GM12892 (cell line): ENCODE data around the gene RNF17.
"Not testable (repeated sequence)": the region's sequence is repeated elsewhere in the genome, so short reads cannot be mapped to it uniquely, and the experiment has no call there.

Experiments used
- DNase-seq: peaks from one replicate; pipeline ENCODE4 v3.0.0; 2011; ENCODE audit not compliant: insufficient read length
- FAIRE-seq: peaks from 2 replicates; lab custom pipeline; 2011; peaks lifted over from hg19 to GRCh38; lab: Jason Lieb, UNC
- POLR2A ChIP-seq: IDR thresholded peaks from 2 replicates; pipeline ENCODE4 v1.6.1; 2011; ENCODE audit warnings: low read depth, low read length, control low read depth
- POLR2AphosphoS5 ChIP-seq: IDR thresholded peaks from 2 replicates; pipeline ENCODE4 v1.6.1; 2011; ENCODE audit warnings: low read depth, low read length, control low read depth
- TAF1 ChIP-seq: IDR thresholded peaks from 2 replicates; pipeline ENCODE4 v1.6.1; 2011; ENCODE audit warnings: low read depth, mild to moderate bottlenecking, control low read depth, low read length, borderline replicate concordance

RNF17 gene

DNA sequence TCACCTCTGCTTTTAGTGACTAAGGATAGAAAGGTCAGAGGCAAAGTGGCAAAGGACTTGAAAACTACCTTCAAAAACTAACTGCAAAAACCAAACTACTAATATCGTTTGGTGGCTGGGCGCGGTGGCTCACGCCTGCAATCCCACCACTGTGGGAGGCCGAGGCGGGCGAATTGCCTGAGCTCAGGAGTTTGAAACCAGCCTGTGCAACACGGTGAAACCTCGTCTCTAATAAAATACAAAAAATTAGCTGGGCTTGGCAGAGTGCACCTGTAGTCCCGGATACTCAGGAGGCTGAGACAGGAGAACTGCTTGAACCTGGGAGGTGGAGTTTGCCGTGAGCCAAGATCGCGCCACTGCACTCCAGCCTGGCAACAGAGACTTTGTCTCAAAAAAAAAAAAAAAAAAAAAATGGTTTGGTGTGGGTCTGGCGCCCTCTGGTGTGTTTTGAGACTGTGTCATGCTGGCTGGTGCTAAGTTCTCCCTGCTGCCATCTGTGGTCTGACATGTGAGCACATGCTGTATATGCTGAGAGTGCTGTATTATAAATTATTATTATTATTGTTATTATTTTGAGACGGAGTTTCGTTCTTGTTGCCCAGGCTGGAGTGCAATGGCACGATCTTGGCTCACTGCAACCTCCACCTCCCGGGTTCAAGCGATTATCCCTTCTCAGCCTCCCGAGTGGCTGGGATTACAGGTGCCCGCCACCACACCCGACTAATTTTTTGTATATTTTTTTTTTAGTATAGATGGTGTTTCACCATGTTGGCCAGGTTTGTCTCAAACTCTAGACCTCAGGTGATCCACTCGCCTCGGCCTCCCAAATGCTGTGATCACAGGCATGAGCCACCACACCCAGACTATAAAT lies 36.0 kb upstream of the RNF17 start:
- DNase-seq (peak; percentile 61), FAIRE-seq (peak; percentile 82)
- TF ChIP-seq POLR2A, result no peak
- TF ChIP-seq POLR2AphosphoS5, result no peak
- no peak for TF ChIP-seq TAF1

DNA sequence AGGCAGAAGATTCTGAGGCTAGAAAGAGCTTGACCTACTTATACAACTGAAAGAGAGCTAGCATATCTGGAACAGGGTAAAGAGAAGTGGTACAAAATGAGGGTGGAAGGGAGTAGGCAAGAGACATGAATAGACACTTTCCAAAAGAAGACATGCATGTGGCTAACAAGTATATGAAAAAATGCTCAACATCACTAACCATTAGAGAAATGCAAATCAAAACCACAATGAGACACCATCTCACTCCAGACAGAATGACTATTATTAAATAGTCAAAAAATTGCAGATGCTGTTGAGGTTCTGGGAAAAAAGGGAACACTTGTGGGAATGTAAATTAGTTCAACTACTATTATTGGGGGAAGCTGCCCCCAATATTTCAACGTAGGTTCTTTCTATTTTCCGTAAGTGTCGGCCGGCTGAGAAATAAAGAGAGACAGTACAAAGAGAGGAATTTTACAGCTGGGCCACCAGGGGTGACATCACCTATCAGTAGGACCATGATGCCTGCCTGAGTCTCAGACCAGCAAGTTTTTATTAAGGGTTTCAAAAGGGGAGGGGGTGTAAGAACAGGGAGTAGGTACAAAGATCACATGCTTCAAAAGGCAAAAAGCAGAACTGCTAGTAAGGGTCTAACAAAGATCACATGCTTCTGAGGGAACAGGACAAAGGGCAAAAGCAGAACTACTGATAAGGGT lies 32.9 kb upstream of the RNF17 start:
- DNase-seq, result not testable (repeated sequence)
- peak; percentile 61 for FAIRE-seq

DNA sequence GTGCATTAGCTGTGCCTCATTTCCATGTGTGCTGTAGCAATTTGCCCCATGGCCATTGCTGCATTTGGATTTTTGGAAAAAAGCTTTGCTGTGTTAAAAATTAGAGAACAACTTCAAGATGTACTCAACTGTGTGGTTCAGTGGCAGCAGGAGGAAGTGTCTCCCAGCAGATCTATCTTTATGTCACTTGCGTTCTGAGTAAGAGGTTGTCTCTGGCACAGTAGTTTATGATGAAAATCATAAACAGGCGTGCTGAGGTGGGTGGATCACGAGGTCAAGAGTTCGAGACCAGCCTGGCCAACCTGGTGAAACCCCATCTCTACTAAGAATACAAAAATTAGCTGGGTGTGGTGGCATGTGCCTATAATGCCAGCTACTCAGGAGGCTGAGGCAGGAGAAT lies 29.0 kb upstream of the RNF17 start:
- TF ChIP-seq POLR2AphosphoS5 (no peak), POLR2A (no peak), TAF1 (no peak)
- DNase-seq (no peak), FAIRE-seq (no peak)

- no peak for DNase-seq
- no peak for FAIRE-seq
- TF ChIP-seq POLR2AphosphoS5 (no peak), TAF1 (no peak), POLR2A (no peak)
Observed at GRCh38 chr13:24737042-24737441, 26.9 kb upstream of the RNF17 start.

DNA sequence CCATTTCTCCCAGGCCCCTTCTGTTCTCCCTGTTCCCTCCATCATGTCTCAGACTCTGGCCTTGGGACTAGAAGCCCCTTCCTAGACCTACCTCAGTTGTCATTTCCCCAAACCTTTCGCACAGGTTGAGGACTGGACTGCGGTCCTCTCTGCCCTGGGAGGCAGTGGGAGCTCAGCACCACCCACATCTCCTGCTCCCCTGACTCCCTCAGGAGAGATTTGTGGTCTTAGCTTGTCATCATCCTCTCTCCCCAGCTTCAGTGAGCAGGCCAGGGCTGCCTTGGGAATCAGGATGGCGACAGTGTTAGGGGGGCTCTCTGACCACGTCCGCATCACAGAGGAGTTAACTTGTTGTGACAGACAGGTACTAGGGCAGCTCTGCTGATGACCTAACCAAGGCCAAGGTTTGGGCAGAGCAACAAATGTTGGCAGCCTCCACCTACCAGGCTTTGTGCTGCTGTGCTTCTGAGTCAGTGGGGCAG lies 25.6 kb upstream of the RNF17 start:
- FAIRE-seq (no peak), DNase-seq (no peak)
- TF ChIP-seq POLR2A (no peak), POLR2AphosphoS5 (no peak), TAF1 (no peak)

GRCh38 chr13:24740014-24740890 lies 23.7 kb upstream of the RNF17 start:
- no peak for FAIRE-seq
- no peak for DNase-seq
- TF ChIP-seq TAF1, result no peak
- TF ChIP-seq POLR2A, result no peak
- TF ChIP-seq POLR2AphosphoS5, result no peak

GRCh38 chr13:24741016-24741662 lies 22.8 kb upstream of the RNF17 start:
- FAIRE-seq, result no peak
- TF ChIP-seq POLR2AphosphoS5 (no peak), POLR2A (no peak), TAF1 (no peak)
- DNase-seq, result no peak

DNA sequence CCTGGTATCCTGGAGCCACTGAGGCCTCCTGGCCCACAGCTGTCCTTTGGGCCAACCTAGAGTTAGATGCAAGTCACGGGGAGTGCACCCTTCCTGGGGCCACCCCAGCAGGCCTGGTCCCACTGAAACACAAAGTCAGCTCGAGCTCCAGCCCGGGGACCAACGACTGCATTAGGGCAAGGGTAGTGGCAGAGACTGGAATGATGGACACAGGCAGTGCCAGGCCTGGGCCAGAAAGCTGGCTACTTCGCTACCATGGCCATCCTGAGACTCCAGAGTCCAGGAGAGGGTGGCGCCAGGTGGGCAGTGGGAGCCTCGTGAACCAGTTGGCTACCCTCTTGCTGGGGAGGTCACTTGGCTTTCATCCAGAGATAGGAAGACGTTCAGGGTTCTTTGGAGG lies 22.2 kb upstream of the RNF17 start:
- FAIRE-seq, result no peak
- no peak for DNase-seq
- no peak for TF ChIP-seq TAF1
- no peak for TF ChIP-seq POLR2A
- no peak for TF ChIP-seq POLR2AphosphoS5

GRCh38 chr13:24742294-24742693 lies 21.7 kb upstream of the RNF17 start:
- TF ChIP-seq POLR2A, result no peak
- TF ChIP-seq TAF1, result no peak
- no peak for TF ChIP-seq POLR2AphosphoS5
- DNase-seq, result no peak
- FAIRE-seq, result no peak

DNA sequence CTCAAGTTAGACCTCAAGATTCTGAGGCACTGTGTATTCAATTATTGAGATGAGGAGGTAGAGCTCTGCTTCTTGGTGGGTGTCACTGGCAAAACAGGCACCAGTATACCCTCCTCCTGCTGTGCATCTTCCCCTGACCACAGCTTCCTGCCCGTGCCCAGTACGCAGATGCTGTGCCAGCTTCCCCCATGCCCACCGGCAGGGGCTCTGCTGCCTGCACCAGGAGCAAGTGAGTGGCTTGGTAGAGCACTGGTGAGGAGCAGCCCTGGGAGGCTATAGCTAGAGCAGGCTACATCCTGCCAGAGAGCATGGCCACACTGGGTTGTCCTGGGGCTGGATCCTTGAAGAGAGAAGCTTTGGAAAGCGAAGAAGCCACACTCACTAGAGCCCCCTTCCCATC lies 21.0 kb upstream of the RNF17 start:
- TF ChIP-seq TAF1 (no peak), POLR2A (no peak), POLR2AphosphoS5 (no peak)
- DNase-seq (no peak), FAIRE-seq (no peak)
